ENCODE results near the gene MBTPS1.

DNA sequence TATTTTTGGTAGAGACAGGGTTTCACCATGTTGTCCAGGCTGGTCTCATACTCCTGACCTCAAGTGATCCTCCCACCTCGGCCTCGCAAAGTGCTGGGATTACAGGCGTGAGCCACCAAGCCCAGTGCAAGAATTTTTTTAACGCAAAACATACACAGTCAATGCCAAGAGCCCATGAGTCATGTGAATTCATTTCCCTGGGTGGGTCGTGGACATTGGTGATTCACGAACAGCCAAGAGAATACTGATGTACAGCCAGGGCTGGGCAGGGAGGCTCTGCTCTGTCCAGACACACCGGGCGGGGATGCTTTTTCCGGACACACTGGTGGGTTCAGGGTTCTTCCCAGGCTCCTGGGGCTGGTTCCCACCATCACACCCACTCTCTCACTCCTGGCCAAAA, 91.9 kb downstream of the MBTPS1 start:
- TF ChIP-seq, protein P1, sequence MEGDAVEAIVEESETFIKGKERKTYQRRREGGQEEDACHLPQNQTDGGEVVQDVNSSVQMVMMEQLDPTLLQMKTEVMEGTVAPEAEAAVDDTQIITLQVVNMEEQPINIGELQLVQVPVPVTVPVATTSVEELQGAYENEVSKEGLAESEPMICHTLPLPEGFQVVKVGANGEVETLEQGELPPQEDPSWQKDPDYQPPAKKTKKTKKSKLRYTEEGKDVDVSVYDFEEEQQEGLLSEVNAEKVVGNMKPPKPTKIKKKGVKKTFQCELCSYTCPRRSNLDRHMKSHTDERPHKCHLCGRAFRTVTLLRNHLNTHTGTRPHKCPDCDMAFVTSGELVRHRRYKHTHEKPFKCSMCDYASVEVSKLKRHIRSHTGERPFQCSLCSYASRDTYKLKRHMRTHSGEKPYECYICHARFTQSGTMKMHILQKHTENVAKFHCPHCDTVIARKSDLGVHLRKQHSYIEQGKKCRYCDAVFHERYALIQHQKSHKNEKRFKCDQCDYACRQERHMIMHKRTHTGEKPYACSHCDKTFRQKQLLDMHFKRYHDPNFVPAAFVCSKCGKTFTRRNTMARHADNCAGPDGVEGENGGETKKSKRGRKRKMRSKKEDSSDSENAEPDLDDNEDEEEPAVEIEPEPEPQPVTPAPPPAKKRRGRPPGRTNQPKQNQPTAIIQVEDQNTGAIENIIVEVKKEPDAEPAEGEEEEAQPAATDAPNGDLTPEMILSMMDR (IDR thresholded peaks at IDR 0.05): no peak
- TF ChIP-seq EP300 (IDR thresholded peaks at IDR 0.05): no peak

All from stomach (tissue), 4 donors.